HG02870 (cell line): ENCODE results near the gene C1orf159.
"Not testable (repeated sequence)": the region's sequence is repeated elsewhere in the genome, so short reads cannot be mapped to it uniquely, and the experiment has no call there.

ENCODE experiments used
- ATAC-seq: cut with Tn5 transposase; IDR thresholded peaks from one replicate; pipeline ENCODE4 v1.9.1; 2021; ENCODE audit warnings: mild to moderate bottlenecking, moderate library complexity; ENCODE audit not compliant: unreplicated experiment

Gene C1orf159

DNA sequence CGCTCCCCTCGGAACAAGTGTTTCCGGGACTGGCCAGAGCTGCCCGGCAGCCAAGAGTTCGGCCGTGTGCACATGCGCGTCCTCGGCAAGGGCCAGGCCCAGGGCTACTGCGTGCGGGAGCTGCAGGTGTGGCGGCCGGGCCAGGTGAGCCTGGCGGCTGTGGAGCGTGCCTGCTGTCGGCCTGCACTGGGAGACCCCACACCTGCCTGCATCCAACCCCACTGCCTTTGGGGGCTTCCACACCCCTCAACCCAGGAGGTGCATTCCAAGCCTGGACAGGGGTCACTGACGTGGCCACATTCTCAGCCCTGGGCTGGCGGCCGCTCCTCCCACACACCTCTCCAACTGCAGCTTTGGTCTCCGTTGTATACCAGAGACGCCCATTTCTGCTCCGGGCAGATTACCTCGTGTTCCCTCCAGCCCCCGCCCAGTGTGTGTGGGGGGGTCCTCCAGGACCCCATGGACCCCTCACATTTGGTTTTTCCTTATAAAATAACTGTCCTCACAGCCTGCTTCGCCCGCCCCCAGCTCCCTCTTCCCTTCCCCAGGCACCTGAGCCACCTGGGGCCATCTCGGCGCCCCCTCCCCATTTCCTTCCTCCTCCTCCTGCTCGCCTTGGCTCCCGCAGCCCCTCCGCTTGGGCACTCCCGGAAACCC is 47.9 kb downstream of the C1orf159 start:
- no peak for ATAC-seq

DNA sequence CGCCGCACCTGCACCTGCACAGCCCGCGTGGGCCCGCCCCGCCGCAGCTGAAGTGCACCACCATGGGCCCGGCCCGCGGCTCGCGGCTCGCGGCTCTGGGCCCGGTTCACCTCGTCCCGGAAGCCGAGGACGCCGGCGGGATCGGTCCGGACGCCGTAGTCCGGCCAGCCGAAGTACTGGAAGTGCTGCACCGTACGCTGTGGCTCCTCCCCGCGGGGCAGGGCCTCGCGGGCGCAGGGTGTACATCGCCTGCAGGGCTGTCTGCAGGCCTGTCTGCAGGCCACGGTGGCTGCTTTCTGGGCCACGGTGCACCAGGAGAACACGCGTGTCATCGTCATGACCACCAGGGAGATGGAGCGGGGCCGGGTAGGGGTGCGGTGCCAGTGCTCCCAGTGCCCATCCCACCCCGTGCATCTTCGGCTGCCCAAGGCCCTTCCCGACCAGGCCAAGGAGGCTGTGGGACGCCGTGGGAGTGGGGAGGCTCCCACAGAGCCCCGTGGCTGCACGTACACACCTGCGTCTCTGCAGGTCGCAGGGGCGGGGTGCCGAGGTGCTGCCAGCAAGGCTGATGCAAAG is 48.5 kb downstream of the C1orf159 start:
- ATAC-seq, result no peak

DNA sequence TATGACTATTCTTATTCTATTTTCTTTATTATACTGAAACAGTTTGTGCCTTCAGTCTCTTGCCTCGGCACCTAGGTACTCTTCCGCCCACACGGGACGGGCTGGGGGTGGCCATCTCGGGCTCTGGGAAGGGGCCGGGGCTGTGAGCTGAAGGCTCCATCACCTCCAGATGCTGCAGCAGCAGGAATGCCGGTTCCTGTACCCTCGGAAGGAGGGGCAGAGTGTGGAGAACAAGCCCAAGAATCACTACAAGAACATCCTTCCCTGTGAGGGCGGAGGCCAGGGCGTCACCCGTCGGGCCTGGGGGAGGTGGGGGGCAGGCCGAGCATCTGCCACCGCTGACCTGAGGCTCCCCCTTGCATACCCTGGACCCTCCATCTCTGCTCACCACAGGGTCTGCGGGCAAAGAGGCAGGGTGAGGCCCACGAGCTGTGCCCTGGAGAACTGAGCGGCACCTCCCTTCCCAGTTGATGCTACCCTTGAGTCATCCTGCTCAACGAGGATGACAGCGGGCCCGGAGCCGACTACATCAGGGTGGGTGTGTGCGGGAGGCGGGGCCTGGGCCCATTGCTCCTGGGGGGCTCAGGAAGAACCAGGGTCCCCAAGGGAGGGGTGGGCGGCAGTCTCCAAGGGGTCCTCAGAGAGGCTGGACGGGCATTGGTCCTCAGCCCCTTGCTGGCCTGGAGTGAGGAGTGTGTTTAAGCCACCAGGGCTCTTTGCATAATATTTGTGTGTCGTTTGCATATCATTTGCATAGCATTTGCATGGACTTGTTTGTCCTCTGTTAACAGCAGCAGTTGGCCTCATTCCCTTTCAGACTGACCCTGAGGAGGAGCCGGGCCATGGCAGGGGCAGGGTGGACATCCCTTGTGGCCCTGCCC is 49.2 kb downstream of the C1orf159 start:
- no peak for ATAC-seq

DNA sequence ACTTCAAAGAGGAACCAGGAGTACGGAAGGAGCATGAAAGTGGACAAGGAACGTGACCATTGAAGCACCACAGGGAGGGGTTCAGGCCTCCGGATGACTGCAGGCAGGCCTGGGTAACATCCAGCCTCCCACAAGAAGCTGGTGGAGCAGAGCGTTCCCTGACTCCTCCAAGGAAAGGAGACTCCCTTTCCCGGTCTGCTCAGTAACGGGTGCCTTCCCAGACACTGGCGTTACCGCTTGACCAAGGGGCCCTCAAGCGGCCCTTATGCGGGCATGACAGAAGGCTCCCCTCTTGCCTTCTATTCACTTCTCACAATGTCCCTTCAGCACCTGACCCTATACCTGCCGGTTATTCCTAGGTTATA is 50.0 kb downstream of the C1orf159 start:
- ATAC-seq, result not testable (repeated sequence)

DNA sequence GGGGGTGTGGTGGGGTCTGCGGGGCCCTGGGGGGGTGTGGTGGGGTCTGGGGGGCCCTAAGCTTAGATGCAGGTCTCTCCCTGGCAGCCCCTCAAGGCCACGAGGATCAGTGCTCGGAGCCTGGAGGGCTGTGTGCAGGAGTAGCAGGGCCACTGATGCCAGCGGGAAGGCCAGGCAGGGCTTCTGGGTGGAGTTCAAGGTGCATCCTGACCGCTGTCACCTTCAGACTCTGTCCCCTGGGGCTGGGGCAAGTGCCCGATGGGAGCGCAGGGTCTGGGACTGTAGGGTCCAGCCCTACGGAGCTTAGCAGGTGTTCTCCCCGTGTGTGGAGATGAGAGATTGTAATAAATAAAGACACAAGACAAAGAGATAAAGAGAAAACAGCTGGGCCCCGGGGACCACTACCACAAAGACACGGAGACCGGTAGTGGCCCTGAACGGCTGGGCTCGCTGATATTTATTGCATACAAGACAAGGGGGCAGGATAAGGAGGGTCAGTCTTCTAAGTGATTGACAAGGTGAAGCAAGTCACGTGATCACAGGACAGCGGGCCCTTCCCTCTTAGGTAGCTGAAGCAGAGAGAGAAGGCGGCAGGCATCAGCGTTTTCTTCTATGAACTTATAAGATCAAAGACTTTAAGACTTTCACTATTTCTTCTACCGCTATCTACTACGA is 50.5 kb downstream of the C1orf159 start:
- ATAC-seq, result no peak

DNA sequence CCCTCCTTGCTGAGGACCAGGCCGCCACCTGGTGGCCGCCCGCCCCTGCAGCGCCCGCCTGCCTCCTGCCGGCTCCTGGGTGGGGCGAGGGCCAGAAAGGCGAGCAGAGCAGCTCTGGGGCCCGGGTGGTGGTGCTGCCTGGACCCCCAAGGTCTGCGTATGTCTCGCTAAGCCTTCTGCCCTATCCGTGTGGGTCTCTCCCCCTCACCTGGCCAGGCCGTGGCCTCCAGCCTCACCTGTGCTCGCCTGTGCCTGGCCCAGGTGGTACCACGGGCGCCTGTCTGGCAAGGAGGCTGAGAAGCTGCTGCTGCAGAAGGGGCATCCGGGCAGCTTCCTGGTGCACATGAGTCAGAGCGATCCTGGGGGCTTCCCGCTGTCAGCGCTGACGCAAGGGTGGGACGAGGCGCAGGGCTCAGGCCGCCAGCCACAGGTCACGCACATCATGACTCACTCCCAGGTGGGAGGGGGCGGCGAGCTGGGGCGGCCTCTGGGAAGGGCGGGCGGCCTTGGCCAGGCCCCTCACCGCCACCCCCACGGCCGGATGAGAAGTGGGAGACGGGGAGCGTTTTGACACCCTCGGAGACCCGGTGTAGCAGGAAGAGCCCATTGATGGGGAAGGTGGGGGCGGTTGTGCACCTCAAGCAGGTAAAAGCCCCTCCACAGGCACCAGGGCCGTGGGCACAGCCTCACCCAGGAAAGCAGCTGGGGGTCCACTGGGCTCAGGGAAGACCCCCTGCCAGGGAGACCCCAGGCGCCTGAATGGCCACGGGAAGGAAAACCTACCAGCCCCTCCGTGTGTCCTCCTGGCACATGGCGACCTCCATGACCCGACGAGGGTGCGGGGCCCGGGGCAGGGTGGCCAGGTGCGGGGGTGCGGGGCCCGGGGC is 51.7 kb downstream of the C1orf159 start:
- peak; percentile 54 for ATAC-seq

DNA sequence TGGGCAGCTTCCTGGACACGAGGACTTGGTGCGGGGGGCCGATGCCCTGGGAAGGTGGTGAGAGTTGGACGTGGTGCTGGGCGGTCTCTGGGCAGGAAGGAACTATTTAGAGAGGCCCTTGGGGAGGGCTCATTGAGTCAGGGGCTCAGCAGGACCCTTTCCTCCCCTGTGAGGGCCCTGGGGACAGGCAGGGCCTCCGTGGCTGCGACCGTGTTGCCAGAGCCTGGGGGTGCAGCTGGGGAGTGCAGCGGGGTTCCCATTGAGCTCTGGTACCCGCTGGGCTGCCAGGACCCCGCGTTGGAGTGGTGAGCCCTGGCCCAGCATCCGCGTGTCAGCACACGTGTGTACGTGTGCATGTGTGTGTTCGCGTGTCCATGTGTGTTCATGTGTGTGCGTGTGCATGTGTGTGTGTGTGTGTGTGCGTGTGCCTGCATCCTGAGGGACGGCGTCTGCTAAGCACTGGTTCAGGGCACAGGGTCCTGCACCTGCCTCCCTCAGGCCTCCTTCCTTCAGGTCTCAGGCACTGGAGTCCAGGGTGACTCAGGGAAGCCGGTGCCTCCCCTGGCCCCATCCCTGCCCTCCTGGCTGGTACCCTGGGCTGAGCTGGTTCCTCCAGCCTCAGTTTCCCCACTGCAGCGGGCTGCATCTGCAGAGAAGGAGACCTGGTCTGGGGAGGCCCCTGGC is 52.5 kb downstream of the C1orf159 start:
- ATAC-seq, result no peak

DNA sequence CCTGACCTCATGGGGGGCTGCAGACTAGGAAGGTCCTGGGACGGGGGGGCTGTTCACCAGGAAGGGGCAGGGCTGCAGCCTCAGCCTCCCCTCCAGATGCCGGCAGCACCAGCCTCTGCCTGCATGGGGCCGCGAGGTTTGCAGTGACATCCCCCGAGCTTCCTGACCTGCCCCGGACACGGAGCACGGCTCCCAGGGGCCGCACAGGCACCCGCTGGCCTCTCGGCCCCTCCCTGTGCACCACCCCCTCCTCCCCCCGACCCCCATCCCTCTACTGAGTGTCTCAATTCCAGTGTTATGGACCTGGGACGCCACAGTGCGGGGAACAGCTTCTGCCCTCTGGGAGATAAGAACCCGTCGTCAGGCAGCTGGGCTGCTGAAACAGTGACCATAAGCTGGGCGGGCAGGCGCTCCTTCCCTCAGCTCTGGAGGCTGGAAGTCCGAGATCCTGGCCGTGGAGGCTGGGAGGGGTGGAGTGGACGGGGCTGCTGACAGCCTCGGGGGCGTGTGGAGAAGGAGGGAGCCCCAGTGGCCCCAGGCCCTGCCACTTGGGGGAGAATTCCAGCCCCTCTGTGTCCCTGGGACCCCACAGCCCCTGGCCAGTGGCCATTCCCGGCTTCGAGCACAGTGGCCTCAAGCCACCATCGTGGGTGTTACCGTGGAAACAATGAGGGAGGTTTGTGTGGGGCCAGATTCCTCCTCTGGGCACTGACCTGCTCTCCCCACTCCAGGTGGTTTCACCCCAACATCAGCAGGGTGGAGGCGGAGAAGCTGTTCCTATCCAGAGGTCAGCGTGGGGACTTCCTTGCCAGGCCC is 53.3 kb downstream of the C1orf159 start:
- no peak for ATAC-seq

DNA sequence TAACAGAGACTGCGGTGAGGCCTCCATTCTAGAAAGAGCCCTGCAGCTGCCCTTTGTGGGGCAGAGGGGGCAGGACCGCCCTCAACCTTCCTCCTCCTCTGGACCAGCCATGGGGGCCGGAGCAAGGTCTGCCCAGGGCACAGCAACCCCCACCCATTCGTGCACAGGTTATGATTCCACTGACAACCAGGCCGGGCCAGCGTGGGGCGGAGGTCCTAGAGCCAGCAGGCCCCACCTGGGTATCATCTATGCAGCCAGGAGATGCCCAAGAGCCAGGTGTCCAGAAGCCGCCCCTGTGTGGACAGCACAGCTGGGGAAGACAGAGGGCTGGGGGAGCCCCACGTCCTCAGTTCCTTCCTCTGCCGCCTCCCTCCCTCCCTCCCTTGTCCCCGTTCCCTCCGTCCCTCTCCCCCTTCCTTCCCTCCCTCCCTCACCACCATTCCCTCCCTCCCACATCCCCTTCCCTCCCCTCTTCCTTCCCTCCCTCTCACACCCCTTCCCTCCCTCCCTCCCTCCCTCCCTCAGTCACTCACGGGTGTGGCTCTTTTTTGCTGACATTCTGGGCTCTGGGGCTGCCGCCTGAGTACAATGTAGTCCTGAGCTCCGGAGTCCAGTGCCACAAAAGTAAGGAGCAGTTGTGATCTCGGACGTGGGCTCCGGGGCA is 54.1 kb downstream of the C1orf159 start:
- no peak for ATAC-seq

DNA sequence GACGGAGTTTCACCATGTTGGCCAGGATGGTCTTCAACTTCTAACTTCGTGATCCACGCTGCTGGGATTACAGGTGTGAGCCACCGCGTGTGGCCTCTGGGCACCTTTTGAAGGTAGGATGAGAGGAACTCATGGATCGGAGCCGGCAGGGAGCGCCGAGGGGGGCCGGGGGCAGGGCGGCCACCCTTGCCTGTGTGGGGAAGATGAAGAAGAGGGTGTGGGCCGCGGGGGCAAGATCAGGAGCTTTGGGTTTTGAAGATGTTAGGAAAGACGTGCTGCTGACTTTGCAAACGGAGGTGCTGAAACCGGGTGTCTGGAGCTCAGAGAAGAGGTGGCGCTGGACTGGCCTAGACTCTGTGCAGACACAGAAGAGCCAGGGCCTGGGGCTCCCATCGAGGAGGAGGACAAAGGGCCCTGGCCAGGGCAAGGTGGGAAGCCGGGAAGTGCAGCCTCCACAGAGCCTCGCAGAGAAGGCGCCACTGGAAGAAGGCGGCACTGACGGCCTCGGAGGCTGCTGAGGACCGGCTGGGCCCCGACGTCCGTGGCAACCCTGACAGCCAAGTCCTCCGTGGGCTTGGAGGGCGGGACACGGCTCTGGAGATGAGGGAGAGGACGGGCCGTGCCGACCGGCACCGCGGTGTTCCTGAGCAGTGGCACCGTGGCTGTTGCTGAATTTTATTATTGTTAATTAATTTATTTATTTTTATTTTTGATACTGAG is 55.4 kb downstream of the C1orf159 start:
- no peak for ATAC-seq

DNA sequence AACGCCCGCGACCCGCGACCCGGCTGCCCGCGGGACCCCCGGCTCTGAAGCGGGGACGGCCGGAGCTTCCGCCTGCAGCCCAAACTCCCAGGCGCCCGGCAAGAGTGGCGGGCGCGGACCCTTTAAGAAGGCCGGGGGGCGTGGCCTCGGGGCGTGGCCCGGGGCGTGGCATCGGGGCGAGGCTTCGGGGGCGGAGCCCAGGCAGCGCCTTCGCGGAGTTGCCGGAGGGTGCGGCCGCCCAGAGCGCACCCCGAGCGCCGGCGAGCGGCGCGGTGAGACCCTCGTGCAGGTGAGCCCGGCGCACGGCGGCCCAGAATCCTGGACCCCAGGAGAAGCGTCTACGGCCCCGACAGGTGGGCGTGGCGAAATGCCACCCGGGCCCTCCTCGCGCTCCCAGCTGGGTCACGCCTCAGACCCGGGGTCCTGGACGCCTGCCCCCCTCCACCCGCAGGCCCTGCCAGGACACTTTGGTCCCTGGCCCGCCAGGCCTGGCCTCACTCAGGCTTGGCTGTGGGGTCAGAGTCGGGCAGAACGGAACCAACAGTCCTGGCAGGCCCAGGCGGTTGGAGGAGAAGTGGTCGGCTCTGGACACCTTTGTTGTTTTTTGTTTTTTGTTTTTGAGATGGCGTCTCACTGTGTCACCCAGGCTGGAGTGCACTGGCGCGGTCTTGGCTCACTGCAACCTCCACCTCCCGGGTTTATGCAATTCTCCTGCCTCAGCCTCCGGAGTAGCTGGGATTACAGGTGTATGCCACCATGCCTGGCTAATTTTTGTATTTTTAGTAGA is 56.2 kb downstream of the C1orf159 start:
- peak; percentile 51 for ATAC-seq

DNA sequence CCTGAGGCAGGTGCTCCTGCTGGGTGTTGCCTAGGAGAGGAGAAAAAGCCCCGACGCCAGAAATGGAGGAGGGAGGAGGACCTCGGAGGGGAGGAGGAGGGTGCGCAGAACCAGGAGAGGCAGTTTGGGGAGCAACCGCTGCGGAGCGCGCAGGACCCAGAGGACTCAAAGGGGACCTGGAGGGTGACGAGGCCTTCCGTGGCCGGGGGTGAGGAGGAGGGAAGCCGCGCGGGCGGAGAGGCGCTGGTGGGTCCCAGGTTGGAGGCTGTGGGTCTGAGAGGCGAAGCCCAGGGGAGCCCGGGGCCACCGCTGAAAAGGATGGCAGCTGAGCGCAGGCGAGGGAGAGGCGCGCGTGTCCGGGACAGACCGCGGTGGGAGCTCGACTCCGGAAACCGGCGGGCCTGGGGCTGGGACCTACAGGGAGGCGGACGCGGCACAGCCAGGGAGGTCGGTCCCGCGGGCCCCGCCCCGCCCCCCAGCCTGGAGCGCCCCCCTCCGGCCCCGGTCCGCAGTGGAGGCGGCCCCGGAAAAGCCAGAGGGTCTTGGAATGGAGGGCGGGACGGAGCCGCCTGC is 56.9 kb downstream of the C1orf159 start:
- ATAC-seq, result peak; percentile 9

DNA sequence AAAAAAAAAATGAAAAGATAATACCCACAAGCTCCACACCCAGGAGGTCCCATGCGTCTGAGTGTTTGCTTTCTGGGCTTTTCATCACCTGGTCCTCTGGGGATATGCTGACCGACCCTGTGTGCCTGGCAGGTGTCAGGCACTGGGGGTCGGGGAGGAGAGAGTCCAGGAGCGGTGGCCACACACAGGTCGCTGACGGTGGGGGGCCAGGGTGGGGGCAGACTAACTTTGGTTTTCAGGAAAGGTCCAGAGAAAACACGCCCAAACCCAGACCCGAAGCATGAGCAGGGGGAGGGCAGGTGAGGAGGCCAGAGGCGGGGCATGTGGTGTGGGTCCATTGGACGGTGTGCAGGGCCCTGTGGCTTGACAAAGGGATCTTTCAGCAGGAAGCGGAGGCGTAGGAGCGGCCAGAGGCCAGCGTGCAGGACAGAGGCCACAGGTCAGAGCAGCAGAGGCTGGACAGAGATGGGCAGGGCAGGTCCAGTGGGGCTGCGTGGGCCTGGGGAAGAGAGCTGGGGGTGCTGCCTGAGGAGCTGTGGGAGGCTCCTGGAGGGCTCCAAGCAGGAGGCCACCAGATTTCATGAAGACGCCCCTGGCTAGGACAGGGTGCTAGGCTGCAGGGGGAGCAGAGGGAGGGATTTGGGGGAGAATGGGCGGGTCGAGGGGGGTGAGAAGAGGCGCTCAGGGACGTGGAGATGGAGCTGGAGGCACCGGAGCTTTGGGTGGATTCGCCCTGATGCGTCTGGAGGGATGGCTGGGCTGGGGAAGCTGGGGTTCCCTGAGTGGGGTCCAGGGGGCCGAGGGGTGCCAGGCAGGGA is 57.6 kb downstream of the C1orf159 start:
- no peak for ATAC-seq

DNA sequence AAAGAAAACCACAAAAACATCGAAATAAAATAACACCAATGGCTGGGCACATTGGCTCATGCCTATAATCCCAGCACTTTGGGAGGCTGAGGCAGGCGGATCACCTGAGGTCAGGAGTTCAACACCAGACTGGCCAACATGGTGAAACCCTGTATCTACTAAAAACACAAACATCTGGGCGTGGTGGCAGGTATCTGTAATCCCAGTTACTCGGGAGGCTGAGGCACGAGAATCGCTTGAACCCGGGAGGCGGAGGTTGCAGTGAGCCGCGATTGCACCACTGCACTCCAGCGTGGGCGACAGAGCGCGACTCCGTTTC is 58.2 kb downstream of the C1orf159 start:
- ATAC-seq, result not testable (repeated sequence)

DNA sequence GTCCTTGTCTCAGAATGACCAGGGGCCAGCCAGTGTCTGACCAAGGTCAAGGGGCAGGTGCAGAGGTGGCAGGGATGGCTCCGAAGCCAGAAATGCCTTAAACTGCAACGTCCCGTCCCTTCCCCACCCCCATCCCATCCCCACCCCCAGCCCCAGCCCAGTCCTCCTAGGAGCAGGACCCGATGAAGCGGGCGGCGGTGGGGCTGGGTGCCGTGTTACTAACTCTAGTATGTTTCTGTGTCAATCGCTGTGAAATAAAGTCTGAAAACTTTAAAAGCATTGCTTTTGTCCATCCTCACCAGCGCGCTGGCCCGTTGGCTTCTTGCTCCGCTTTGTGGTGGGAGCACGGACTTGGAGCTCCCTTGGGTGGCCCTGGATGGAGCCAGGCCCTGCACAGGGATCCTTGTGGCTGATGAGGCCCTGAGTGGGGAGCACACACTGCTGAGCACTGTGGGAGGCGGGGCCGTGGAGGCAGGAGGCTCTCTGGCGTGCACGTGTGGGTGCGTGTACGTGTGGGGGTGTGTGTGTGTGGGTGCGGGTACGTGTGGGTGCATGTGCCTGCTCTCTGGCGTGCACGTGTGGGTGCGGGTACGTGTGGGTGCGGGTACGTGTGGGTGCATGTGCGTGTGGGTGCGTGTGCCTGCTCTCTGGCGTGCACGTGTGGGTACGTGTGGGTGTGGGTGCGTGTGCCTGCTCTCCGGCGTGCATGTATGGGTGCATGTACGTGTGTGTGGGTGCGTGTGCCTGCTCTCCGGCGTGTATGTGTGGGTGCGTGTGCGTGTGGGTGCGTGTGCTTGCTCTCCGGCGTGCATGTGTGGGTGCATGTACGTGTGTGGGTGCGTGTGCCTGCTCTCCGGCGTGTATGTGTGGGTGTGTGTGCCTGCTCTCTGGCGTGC is 59.8 kb downstream of the C1orf159 start:
- no peak for ATAC-seq
